ENCODE results near the gene FERMT3. TPM values are rescaled to one million over a fixed set of nuclear protein-coding genes. Genes with fewer than 3 reads are reported as not detected.

Gene FERMT3
- total RNA-seq, 2 experiments from 2014 or later, result 55.8 to 61.1 TPM

DNA sequence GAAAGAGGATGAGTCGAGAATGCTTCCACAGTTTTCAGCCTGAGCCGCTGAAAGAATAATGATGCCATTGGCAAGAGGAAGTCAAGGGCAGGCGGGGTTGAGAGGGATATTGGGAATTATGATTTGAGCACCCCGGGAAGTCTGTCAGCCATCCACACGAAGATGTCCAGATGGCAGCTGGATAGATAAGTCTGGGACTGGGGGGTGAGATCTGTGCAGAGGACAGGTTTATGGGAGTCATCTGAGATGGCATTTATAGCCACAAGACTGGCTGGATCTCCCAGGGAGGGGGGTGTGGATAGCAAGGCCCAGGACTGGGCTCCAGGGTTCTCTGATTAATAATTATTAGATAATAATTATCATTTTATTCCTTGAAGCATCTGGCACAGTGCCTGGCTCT is 25.6 kb upstream of the FERMT3 start:
- ATAC-seq (ENCODE audit: poor library complexity), result no peak
- H3K27me3 Mint-ChIP-seq, result no peaks in the 10 kb centered on the region
- no peaks in the 10 kb centered on the region for H3K9me3 ChIP-seq (ENCODE audit: control insufficient read depth in 1 of 2, insufficient read depth in 1 of 2, low read length in 2 of 2)
- no peak overlapping the region for H3K27ac ChIP-seq (ENCODE audit: low read depth in 1 of 2, low read length in 2 of 2)
- H3K9me3 Mint-ChIP-seq, result no peaks in the 10 kb centered on the region
- TF ChIP-seq, protein P1, sequence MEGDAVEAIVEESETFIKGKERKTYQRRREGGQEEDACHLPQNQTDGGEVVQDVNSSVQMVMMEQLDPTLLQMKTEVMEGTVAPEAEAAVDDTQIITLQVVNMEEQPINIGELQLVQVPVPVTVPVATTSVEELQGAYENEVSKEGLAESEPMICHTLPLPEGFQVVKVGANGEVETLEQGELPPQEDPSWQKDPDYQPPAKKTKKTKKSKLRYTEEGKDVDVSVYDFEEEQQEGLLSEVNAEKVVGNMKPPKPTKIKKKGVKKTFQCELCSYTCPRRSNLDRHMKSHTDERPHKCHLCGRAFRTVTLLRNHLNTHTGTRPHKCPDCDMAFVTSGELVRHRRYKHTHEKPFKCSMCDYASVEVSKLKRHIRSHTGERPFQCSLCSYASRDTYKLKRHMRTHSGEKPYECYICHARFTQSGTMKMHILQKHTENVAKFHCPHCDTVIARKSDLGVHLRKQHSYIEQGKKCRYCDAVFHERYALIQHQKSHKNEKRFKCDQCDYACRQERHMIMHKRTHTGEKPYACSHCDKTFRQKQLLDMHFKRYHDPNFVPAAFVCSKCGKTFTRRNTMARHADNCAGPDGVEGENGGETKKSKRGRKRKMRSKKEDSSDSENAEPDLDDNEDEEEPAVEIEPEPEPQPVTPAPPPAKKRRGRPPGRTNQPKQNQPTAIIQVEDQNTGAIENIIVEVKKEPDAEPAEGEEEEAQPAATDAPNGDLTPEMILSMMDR (IDR thresholded peaks at IDR 0.05), result no peak
- peaks cover 40% of the 10 kb centered on the region for H3K4me1 ChIP-seq (ENCODE audit: insufficient read depth, low read length)
- H3K36me3 Mint-ChIP-seq (ENCODE audit: low read depth), result peaks cover 4% of the 10 kb centered on the region
- H3K4me3 ChIP-seq (ENCODE audit: low read length), result no peak overlapping the region
- CTCF ChIA-PET, result no interaction called here
- POLR2A ChIA-PET, result interaction anchor here (1.1 kb wide), 1 partner anchor 24 kb away, joined by 3 read pairs; no protein-coding TSS in a partner anchor
- intact Hi-C loops (cut with DNase I, micrococcal nuclease), result no loop called here
- no peaks in the 10 kb centered on the region for H3K36me3 ChIP-seq (ENCODE audit: insufficient read depth, low read length)
- DNase-seq, result no peak
- no peak overlapping the region for H3K4me3 Mint-ChIP-seq
- no peaks in the 10 kb centered on the region for H3K27me3 ChIP-seq (ENCODE audit: control insufficient read depth in 1 of 2, insufficient read depth in 2 of 2, low read length in 2 of 2)
- H3K27ac Mint-ChIP-seq, result no peak overlapping the region
- H3K4me1 Mint-ChIP-seq (ENCODE audit: low read depth), result peaks cover 36% of the 10 kb centered on the region

DNA sequence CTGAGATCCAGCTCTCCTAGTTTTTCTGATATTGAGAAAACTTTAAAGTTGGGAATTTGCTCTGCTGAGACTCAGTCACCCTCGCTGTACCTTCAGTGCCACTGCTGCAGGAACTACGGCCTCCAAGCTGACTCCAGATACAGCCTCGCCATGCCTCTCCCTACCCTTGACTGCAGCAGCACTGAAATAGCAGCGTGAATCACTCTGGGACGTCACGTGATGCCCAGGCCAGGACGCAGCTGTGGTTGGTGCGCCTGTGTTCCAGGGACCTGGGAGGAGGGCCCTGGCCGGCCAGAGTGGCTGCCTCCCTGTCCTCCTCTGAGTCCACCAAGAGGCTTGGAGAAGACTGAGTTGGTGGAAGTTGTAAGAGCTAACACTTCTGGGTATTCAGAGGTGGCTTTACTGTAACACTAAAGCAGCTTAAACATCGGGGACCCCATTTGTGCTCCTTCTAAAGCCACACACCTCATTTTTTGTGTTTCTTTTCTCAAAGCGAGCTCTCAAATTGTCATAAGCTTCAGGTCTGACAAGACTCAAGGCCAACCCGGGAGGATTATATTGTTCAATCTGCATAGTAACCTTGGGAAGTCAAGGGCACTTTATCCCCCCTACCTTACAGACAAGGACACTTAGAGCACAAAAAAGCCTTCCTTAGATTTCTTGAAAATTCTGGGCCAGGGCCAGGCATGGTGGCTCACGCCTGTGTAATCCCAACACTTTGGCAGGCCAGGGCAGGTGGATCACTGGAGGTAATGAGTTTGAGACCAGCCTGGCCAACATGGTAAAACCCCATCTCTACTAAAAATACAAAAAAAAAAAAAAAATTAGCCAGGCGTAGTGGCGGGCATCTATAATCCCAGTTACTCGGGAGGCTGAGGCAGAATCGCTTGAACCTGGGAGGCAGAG is 24.8 kb upstream of the FERMT3 start:
- Histone ChIP-seq H3K4me3 (ENCODE audit: low read length) (no peak overlapping the region), H3K36me3 (ENCODE audit: insufficient read depth, low read length) (no peaks in the 10 kb centered on the region), H3K27me3 (ENCODE audit: control insufficient read depth in 1 of 2, insufficient read depth in 2 of 2, low read length in 2 of 2) (no peaks in the 10 kb centered on the region), H3K4me1 (ENCODE audit: insufficient read depth, low read length) (peaks cover 37% of the 10 kb centered on the region), H3K27ac (ENCODE audit: low read depth in 1 of 2, low read length in 2 of 2) (no peak overlapping the region), H3K9me3 (ENCODE audit: control insufficient read depth in 1 of 2, insufficient read depth in 1 of 2, low read length in 2 of 2) (no peaks in the 10 kb centered on the region)
- Mint-ChIP-seq H3K4me1 (ENCODE audit: low read depth) (peaks cover 39% of the 10 kb centered on the region), H3K4me3 (peak overlapping the region; percentile 30), H3K9me3 (no peaks in the 10 kb centered on the region), H3K36me3 (ENCODE audit: low read depth) (peaks cover 7% of the 10 kb centered on the region), H3K27me3 (no peaks in the 10 kb centered on the region), H3K27ac (no peak overlapping the region)
- TF ChIP-seq, protein P1 (IDR thresholded peaks at IDR 0.05), result no peak
- DNase-seq, result peak in 8 of 14 experiments; percentile 14 to 70 (median 31)
- intact Hi-C loops (cut with DNase I, micrococcal nuclease), result no loop called here
- POLR2A ChIA-PET, result interaction anchor here (1.1 kb wide), 1 partner anchor 23 kb away, joined by 3 read pairs; no protein-coding TSS in a partner anchor
- CTCF ChIA-PET, result no interaction called here
- ATAC-seq (ENCODE audit: poor library complexity), result no peak

DNA sequence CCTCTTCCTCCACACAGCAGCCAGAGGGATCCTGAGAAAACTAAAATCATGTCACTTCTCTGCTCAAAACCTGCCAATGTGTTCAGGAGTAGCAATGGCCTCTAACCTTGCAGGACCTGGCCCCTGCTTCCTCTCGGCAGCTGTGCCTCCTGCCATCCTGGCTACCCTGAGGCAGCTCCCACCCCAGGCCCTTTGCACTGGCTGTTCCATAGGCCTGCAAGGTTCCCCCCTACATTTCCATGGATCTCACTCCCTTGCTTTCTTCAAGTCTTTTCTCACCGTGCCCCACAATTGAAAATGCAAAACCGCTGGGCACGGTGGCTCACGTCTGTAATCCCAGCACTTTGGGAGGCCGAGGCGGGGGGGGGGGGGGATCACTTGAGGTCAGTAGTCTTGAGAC is 22.6 kb upstream of the FERMT3 start:
- Histone ChIP-seq H3K27me3 (ENCODE audit: control insufficient read depth in 1 of 2, insufficient read depth in 2 of 2, low read length in 2 of 2) (no peaks in the 10 kb centered on the region), H3K27ac (ENCODE audit: low read depth in 1 of 2, low read length in 2 of 2) (no peak overlapping the region), H3K4me1 (ENCODE audit: insufficient read depth, low read length) (peaks cover 30% of the 10 kb centered on the region), H3K9me3 (ENCODE audit: control insufficient read depth in 1 of 2, insufficient read depth in 1 of 2, low read length in 2 of 2) (no peaks in the 10 kb centered on the region), H3K36me3 (ENCODE audit: insufficient read depth, low read length) (peaks cover 6% of the 10 kb centered on the region), H3K4me3 (ENCODE audit: low read length) (no peak overlapping the region)
- ATAC-seq (ENCODE audit: poor library complexity) (no peak), DNase-seq (peak in 1 of 14 experiments; percentile 26)
- ChIA-PET CTCF (interaction anchor here (0.6 to 1.3 kb wide), 3 partner anchors 8 to 183 kb away, joined by 3 to 8 read pairs (median 3); no protein-coding TSS in a partner anchor), POLR2A (interaction anchor here (2.4 to 3.6 kb wide), 2 partner anchors 86 to 157 kb away, joined by 9 to 19 read pairs; partner anchors contain the start of gene CCDC88B)
- intact Hi-C loops (cut with DNase I, micrococcal nuclease), result loop anchor here in 1 of 2 experiments (2.0 kb wide), 1 partner anchor 17 kb away; the partner anchor contains the start of gene MACROD1
- Mint-ChIP-seq H3K9me3 (no peaks in the 10 kb centered on the region), H3K27me3 (no peaks in the 10 kb centered on the region), H3K27ac (no peak overlapping the region), H3K36me3 (ENCODE audit: low read depth) (peaks cover 7% of the 10 kb centered on the region), H3K4me1 (ENCODE audit: low read depth) (peaks cover 40% of the 10 kb centered on the region), H3K4me3 (peak overlapping the region; percentile 99)
- TF ChIP-seq, protein P1 (IDR thresholded peaks at IDR 0.05), result no peak

All from CD4-positive, alpha-beta T cell (primary cell).